ENCODE data around the gene BRD3. TPM values are rescaled to one million over a fixed set of nuclear protein-coding genes. Genes with fewer than 3 reads are reported as not detected.

The BRD3 gene
- polyA plus RNA-seq, 1 experiment: 6.6 TPM

- Histone ChIP-seq H3K27me3 (ENCODE audit: control insufficient read depth, insufficient read depth, low read length) (no peaks in the 10 kb centered on the region), H3K4me3 (ENCODE audit: low read depth, low read length) (no peak overlapping the region), H3K36me3 (ENCODE audit: control insufficient read depth, insufficient read depth, low read length) (peaks cover 1% of the 10 kb centered on the region; the same call in 1 of the 2 replicates)
- ChIA-PET CTCF (interaction anchor here (0.5 kb wide), 1 partner anchor 22 kb away, joined by 3 read pairs; no protein-coding TSS in a partner anchor), POLR2A (no interaction called here)
- TF ChIP-seq, protein P1, sequence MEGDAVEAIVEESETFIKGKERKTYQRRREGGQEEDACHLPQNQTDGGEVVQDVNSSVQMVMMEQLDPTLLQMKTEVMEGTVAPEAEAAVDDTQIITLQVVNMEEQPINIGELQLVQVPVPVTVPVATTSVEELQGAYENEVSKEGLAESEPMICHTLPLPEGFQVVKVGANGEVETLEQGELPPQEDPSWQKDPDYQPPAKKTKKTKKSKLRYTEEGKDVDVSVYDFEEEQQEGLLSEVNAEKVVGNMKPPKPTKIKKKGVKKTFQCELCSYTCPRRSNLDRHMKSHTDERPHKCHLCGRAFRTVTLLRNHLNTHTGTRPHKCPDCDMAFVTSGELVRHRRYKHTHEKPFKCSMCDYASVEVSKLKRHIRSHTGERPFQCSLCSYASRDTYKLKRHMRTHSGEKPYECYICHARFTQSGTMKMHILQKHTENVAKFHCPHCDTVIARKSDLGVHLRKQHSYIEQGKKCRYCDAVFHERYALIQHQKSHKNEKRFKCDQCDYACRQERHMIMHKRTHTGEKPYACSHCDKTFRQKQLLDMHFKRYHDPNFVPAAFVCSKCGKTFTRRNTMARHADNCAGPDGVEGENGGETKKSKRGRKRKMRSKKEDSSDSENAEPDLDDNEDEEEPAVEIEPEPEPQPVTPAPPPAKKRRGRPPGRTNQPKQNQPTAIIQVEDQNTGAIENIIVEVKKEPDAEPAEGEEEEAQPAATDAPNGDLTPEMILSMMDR (IDR thresholded peaks at IDR 0.05; ENCODE audit: insufficient read depth, low read depth, low read length): no peak
- DNase-seq (ENCODE audit: low read depth): no peak
Observed at GRCh38 chr9:134059661-134060395, 8.0 kb downstream of the BRD3 start.

DNA sequence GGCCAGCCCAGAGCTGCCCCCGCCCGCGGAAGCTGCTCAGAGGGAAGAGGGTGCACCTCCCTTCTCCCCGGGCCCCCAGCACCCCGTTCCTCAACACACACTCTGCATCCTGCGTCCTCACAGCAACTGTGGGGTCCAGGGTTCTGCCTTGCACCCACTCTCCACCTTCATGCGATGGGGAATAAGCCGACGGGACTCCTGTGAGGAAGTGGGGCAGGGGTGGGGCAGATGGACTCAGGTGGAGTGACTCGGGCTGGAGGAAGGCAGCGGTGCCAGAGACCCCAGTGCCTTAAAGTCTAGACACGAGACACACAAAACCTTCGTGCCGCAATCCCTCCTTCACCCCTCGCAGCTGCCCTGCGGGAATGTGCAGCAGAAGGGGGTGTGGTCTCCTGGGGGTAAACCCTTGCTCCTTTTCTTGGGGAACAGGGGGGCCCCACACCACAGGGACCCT lies 8.6 kb downstream of the BRD3 start:
- Histone ChIP-seq H3K27me3 (ENCODE audit: control insufficient read depth, insufficient read depth, low read length) (no peaks in the 10 kb centered on the region), H3K36me3 (ENCODE audit: control insufficient read depth, insufficient read depth, low read length) (peaks cover 1% of the 10 kb centered on the region; the same call in 1 of the 2 replicates), H3K4me3 (ENCODE audit: low read depth, low read length) (no peak overlapping the region)
- no peak for DNase-seq (ENCODE audit: low read depth)
- ChIA-PET CTCF (no interaction called here), POLR2A (no interaction called here)
- TF ChIP-seq, protein P1 (IDR thresholded peaks at IDR 0.05; ENCODE audit: insufficient read depth, low read depth, low read length): no peak

DNA sequence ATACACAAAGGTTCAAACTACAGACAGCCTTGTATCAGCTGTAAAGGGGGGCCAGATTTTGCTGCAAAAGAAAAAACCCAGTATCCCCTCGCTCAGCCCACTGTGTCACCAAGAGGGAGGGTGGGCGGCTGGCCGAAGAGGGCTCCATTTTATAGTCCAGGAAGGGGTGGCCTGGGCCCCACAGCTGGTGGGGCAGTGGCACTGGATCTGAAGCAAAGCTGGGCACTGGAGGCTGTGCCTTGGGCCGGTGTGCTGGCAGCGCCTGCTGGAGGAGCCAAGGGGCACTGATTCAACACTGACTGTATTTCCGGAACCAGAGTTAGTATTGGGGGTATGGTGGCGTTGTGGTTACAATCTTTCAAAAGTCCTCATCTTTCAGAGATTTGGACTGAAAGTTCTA lies 9.1 kb downstream of the BRD3 start:
- CTCF ChIA-PET: no interaction called here
- Histone ChIP-seq H3K4me3 (ENCODE audit: low read depth, low read length) (no peak overlapping the region), H3K36me3 (ENCODE audit: control insufficient read depth, insufficient read depth, low read length) (peaks cover 1% of the 10 kb centered on the region; the same call in 1 of the 2 replicates), H3K27me3 (ENCODE audit: control insufficient read depth, insufficient read depth, low read length) (no peaks in the 10 kb centered on the region)
- TF ChIP-seq, protein P1 (IDR thresholded peaks at IDR 0.05; ENCODE audit: insufficient read depth, low read depth, low read length): no peak
- no peak for DNase-seq (ENCODE audit: low read depth)
- POLR2A ChIA-PET: no interaction called here

- DNase-seq (ENCODE audit: low read depth): no peak
- Histone ChIP-seq H3K4me3 (ENCODE audit: low read depth, low read length) (no peak overlapping the region), H3K27me3 (ENCODE audit: control insufficient read depth, insufficient read depth, low read length) (no peaks in the 10 kb centered on the region), H3K36me3 (ENCODE audit: control insufficient read depth, insufficient read depth, low read length) (peaks cover 2% of the 10 kb centered on the region)
- POLR2A ChIA-PET: no interaction called here
- CTCF ChIA-PET: no interaction called here
- TF ChIP-seq, protein P1 (IDR thresholded peaks at IDR 0.05; ENCODE audit: insufficient read depth, low read depth, low read length): no peak
Observed at GRCh38 chr9:134057751-134058701, 9.8 kb downstream of the BRD3 start.

- Histone ChIP-seq H3K4me3 (ENCODE audit: low read depth, low read length) (no peak overlapping the region), H3K36me3 (ENCODE audit: control insufficient read depth, insufficient read depth, low read length) (peaks cover 8% of the 10 kb centered on the region), H3K27me3 (ENCODE audit: control insufficient read depth, insufficient read depth, low read length) (no peaks in the 10 kb centered on the region)
- no peak for DNase-seq (ENCODE audit: low read depth)
- CTCF ChIA-PET: interaction anchor here (0.7 kb wide), 1 partner anchor 31 kb away, joined by 3 read pairs; no protein-coding TSS in a partner anchor
- POLR2A ChIA-PET: no interaction called here
- TF ChIP-seq, protein P1 (IDR thresholded peaks at IDR 0.05; ENCODE audit: insufficient read depth, low read depth, low read length): no peak
Observed at GRCh38 chr9:134057307-134057657, 10.5 kb downstream of the BRD3 start.

All from BJ (cell line).